Mucosa of descending colon (tissue), 3 donors: ENCODE results near the gene SPEG. TPM values are rescaled to one million over a fixed set of nuclear protein-coding genes. Genes with fewer than 3 reads are reported as not detected.

Experiments
- ATAC-seq: fragments of 200-7000 bp; cut with Tn5 transposase; one replicate; pipeline ENCODE4 v1.9.1; 2020; ENCODE audit warnings: mild to moderate bottlenecking, moderate library complexity
- DNase-seq, 3 donors: peaks; one replicate each; pipeline ENCODE4 v3.0.0-alpha.2; 2020
- H3K36me3 ChIP-seq: fragments of 200-600 bp; one replicate; pipeline ENCODE4 v1.8.0; 2021; ENCODE audit warnings: low read depth, mild to moderate bottlenecking
- H3K4me1 ChIP-seq: fragments of 200-600 bp; one replicate; pipeline ENCODE4 v1.8.0; 2021; ENCODE audit warnings: low read depth, mild to moderate bottlenecking
- H3K4me3 ChIP-seq: fragments of 200-600 bp; one replicate; pipeline ENCODE4 v1.8.0; 2021; ENCODE audit warnings: mild to moderate bottlenecking
- H3K9me3 ChIP-seq: fragments of 200-600 bp; one replicate; pipeline ENCODE4 v1.8.0; 2021; ENCODE audit warnings: mild to moderate bottlenecking
- intact Hi-C, 2 donors: fragments of 100-400 bp; cut with DNase I in 1 of 2; cut with micrococcal nuclease in 1 of 2; formaldehyde crosslinking; loops; one replicate each; pipeline versions ENCODE4 v1.11.0 to v1.11.1; 2022; cut with DNase I, micrococcal nuclease
- total RNA-seq, 3 donors: library from RNA; stranded (reverse); fragmentation: NEBNext Ultra II Directional in 2 of 3; extraction: Animal tissue kit (Norgen Biotek cat#: 25700) in 2 of 3; gene quantifications; one replicate each; pipeline versions ENCODE4 v1.2.1 to v1.2.4, GENCODE V29; 2021 to 2023
- TF ChIP-seq, protein P1 (sequence below): fragments of 200-600 bp; IDR thresholded peaks from one replicate; pipeline ENCODE4 v1.8.0; 2022; ENCODE audit warnings: antibody characterized with exemption, mild to moderate bottlenecking
- donor health status: DM: no; HTN: no; CAD: no; lungs with moderate emphysema.
- donor health status: DM: no; HTN: no; CAD: no.
- donor health status: DM: no; HTN: yes; CAD: no.

SPEG gene
- total RNA-seq, 3 donors from 2014 or later = 7.9 to 242 (median 22.2) TPM

DNA sequence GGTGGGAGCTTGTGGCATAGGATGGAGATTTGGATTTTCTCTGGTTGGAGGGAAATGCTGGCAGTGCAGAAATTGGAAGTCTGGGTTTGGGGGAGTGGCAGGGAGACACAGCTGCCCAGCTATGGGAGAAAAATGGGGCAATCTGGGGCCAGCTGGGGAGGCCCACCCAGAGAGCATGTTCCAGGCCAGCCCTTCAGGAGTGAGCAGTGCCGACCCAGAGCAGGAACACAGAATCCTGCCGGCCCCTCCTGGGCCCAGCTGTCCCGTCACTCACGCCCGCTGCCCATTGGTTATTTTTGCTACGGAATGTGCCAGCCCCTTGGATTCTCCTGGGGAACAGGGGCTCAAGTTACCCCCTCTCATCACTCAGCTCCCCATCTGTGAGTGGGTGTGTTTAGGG, 4.9 kb downstream of the SPEG start:
- DNase-seq (no peak), ATAC-seq (no peak)
- Histone ChIP-seq H3K36me3 (no peaks in the 10 kb centered on the region), H3K4me1 (peaks cover 7% of the 10 kb centered on the region), H3K4me3 (no peak overlapping the region), H3K9me3 (no peaks in the 10 kb centered on the region)
- TF ChIP-seq, protein P1, sequence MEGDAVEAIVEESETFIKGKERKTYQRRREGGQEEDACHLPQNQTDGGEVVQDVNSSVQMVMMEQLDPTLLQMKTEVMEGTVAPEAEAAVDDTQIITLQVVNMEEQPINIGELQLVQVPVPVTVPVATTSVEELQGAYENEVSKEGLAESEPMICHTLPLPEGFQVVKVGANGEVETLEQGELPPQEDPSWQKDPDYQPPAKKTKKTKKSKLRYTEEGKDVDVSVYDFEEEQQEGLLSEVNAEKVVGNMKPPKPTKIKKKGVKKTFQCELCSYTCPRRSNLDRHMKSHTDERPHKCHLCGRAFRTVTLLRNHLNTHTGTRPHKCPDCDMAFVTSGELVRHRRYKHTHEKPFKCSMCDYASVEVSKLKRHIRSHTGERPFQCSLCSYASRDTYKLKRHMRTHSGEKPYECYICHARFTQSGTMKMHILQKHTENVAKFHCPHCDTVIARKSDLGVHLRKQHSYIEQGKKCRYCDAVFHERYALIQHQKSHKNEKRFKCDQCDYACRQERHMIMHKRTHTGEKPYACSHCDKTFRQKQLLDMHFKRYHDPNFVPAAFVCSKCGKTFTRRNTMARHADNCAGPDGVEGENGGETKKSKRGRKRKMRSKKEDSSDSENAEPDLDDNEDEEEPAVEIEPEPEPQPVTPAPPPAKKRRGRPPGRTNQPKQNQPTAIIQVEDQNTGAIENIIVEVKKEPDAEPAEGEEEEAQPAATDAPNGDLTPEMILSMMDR = no peak
- intact Hi-C loops = no loop called here

DNA sequence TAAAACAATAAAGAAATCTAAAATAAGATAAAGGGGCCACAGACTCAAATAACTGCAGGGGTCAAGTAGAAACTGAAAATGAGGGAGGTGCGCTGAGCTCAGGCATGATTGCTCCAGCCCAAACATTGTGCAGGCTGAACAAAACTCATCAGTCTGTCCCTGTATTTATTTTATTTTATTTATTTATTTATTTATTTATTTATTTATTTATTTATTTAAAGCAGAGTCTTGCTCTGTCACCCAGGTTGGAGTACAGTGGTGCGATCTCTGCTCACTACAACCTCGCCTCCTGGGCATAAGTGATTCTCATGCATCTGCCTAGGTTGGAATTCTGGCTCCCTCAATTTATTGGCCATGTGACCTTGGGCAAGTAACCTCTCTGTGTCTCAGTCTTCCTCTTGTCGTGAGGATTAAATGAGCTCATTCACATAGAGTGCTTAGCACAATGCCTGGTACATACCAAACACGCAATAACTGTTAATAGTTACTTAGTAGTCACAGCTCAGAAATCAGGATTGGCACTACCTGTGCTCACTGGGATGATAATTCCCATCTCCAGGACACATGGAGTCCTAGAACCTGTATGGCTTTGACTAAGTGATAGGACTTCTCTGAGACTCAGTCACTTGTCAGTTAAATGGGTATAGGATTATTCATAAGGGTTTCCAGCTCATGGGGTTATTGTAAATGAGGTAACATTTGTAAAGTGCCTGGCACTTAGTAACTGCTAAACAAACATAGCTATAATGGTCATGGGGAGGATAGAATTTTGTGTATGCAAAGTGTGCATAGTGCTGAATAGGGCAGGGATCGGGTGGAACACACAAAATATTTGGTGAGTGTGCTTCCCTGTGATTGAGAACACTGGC, 6.0 kb downstream of the SPEG start:
- intact Hi-C loops = no loop called here
- Histone ChIP-seq H3K36me3 (no peaks in the 10 kb centered on the region), H3K4me3 (no peak overlapping the region), H3K9me3 (no peaks in the 10 kb centered on the region), H3K4me1 (peaks cover 7% of the 10 kb centered on the region)
- DNase-seq = no peak
- no peak for ATAC-seq
- TF ChIP-seq, protein P1 = no peak

DNA sequence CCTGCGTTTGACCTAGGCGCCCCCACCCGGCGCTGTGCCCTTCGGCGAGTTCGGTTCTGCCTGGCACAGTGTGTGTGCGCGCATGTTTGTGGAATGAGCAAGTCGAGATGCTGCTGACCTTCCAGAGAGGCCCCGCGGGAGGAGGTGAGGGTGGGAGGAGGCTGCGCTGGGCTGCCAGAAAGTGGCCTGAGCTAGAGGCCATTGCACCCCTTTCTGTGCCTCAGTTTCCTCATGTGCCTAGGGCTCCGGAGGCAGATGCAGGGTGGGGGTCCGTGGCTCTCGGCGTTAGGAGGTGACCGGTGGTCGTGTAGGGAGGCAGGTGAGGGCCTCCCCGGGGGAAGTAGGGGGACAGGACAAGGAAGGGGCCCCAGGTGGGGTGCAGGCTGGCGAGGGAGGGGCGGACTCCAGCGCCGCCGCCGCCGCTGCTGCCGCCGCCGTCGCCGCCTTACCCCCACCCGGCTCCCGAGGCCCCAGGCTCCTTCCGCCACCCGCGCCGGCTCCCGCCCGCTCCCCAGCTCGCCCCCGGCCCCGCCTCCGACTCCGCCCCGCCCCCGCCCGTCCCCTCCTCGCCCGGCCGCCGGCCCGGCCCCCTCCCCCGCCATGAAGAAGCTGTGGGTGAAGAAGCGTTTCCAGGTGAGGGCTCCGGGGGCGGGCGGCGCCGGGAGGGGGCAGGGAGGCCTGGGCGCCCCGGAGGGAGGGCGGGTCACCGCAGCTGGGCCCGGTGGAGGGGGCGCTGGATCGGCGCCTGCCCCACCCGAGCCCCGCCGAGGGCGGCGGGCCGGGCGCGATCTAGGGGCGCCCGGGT, 7.0 kb downstream of the SPEG start:
- intact Hi-C loops = no loop called here
- TF ChIP-seq, protein P1 = no peak

DNA sequence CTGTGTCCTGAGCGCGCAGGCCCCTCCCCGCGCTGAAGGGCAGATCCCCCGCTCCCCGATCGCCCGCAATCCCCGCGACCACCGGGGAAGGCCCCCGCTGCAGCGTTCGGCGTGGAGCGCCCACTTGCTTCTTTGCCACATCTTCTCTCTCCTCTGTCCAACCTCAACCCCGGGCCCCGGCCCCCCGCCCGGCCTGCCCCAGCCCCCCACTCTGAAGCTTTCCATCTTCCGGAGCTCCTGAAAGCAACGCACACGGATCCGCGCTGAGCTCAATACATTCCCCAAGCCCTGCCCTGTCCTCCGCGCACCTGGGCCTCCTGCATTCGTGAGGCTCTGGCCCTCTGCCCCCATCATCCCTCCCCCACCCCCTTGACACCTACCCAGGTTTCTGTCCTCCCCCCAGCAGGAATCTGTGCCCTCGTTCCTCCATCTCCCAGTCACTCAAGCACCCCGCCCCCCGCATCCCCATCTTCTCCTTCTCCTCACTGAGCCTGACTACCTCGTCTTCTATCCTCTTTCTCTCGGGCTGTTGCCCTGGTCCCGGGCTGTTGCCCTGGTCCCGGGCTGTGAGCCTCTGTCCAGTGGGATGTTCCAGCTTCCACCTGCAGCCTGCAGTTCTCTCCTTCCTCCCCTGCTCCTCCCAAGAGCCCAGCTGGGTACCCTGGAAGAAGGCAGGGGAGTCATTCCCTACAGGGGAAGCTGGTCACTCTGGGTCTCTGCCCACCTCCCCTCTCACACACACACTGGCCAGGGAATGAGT, 7.8 kb downstream of the SPEG start:
- Histone ChIP-seq H3K4me1 (peaks cover 7% of the 10 kb centered on the region), H3K9me3 (no peaks in the 10 kb centered on the region), H3K4me3 (no peak overlapping the region), H3K36me3 (no peaks in the 10 kb centered on the region)
- DNase-seq (no peak), ATAC-seq (no peak)
- TF ChIP-seq, protein P1 = no peak
- intact Hi-C loops = no loop called here

More for the DNA sequence above, 7.0 kb downstream of the SPEG start:
- Histone ChIP-seq H3K4me3 (no peak overlapping the region), H3K9me3 (no peaks in the 10 kb centered on the region), H3K4me1 (peaks cover 7% of the 10 kb centered on the region), H3K36me3 (no peaks in the 10 kb centered on the region)
- peak; percentile 50 for ATAC-seq
- peak in 2 of 3 donors; percentile 23 to 59 for DNase-seq

DNA sequence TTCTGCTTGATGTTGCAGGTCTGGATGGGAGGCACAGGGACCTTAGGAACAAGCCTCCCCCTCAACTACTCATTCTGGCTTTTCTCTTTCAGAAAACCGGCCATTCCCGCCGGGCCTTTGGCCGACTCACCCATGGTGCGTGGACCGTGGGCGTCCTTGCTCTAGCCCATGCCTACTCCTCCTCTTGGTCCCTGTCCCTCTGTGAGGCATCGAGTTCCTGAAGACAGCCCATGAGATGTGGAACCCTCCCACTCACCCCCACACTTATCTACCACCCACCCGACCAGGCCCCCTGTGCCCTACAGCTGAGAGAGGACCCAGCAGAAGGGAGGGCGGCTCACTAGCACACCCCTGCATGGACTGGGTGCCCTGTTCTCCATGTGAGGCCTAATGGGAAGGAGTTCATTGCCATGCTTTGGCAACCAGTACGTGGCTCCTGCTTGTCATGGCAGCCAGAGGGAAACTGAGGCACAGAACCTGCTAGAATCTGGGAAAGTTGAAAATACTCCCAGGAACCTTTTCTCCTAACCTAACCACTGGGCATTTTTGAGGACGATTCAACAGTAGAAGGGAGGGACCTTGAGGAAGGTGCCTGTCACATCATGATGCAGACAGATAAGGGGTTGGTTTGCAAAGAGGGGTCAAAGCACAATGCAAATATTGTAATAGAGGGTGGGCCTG, 8.5 kb downstream of the SPEG start:
- TF ChIP-seq, protein P1 = no peak
- Histone ChIP-seq H3K4me3 (no peak overlapping the region), H3K36me3 (no peaks in the 10 kb centered on the region), H3K9me3 (no peaks in the 10 kb centered on the region), H3K4me1 (peaks cover 7% of the 10 kb centered on the region)
- DNase-seq = no peak
- intact Hi-C loops = no loop called here
- ATAC-seq = no peak
